ENCODE data around the gene FCMR. TPM values are rescaled to one million over a fixed set of nuclear protein-coding genes. Genes with fewer than 3 reads are reported as not detected.

FCMR gene
- total and polyA plus RNA-seq, 2 experiments from 2014 or later = not detected

DNA sequence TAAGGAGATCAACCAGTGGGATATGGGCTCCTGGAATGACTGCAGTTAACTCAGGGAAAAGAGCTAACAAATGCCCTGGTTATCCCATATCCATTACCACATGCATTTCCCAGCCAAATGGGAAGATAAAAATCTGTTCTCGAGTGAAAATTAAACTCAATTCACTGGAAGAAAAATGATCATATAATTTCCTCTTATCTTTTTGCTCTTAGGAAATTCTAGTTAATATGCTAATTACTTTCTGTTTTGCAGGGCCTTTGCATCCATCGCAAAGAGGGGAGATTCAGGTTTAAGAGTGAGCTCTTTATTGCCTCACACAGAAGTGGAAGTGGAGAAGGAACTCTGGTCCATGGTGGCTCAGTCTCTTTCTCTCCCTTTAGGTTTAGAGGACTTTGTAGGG, 28.4 kb downstream of the FCMR start:
- DNase-seq (ENCODE audit: low read depth in 1 of 2, low spot score in 1 of 2) = no peak
- TF ChIP-seq, protein P1, sequence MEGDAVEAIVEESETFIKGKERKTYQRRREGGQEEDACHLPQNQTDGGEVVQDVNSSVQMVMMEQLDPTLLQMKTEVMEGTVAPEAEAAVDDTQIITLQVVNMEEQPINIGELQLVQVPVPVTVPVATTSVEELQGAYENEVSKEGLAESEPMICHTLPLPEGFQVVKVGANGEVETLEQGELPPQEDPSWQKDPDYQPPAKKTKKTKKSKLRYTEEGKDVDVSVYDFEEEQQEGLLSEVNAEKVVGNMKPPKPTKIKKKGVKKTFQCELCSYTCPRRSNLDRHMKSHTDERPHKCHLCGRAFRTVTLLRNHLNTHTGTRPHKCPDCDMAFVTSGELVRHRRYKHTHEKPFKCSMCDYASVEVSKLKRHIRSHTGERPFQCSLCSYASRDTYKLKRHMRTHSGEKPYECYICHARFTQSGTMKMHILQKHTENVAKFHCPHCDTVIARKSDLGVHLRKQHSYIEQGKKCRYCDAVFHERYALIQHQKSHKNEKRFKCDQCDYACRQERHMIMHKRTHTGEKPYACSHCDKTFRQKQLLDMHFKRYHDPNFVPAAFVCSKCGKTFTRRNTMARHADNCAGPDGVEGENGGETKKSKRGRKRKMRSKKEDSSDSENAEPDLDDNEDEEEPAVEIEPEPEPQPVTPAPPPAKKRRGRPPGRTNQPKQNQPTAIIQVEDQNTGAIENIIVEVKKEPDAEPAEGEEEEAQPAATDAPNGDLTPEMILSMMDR (IDR thresholded peaks at IDR 0.05; ENCODE audit: low read depth, low read length) = no peak
- H3K27ac ChIP-seq = no peak overlapping the region
- no peaks in the 10 kb centered on the region for H3K4me1 ChIP-seq (ENCODE audit: low read depth)
- H3K9me3 ChIP-seq (ENCODE audit: low read depth) = no peaks in the 10 kb centered on the region
- no peaks in the 10 kb centered on the region for H3K27me3 ChIP-seq
- H3K36me3 ChIP-seq = no peaks in the 10 kb centered on the region
- H3K4me3 ChIP-seq = no peak overlapping the region

DNA sequence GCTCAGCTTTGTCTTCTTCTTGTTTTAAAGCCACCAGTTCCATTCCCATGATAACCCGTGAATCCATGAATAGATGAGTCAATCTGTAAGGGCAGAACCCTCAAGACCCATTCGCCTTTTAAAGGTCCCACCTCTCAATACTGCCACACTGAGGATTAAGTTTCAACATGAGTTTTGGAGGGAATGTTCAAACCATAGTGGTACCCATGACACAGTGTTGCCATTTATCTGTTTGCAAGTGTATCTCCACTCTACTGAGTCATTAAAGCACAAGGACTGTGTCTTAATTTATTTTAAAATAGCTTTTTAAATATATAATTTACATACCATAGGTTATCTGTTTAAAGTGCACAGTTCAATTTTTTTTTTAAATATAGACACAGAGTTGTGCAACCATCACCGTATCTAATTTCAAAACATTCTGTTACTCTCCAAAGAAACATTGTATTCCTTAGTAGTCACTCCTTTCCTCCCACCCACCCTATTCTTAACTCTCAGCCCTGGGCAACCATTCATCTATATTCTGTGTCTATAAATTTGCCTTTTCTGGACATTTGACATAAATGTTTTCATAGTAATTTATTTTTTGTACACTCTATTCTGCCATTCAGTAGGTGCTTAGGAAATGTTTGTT, 29.3 kb downstream of the FCMR start:
- no peaks in the 10 kb centered on the region for H3K9me3 ChIP-seq (ENCODE audit: low read depth)
- TF ChIP-seq, protein P1 (IDR thresholded peaks at IDR 0.05; ENCODE audit: low read depth, low read length) = no peak
- no peak overlapping the region for H3K27ac ChIP-seq
- peak in 1 of 2 donors; percentile 75 for DNase-seq (ENCODE audit: low read depth in 1 of 2, low spot score in 1 of 2)
- no peaks in the 10 kb centered on the region for H3K36me3 ChIP-seq
- H3K27me3 ChIP-seq = no peaks in the 10 kb centered on the region
- H3K4me1 ChIP-seq (ENCODE audit: low read depth) = no peaks in the 10 kb centered on the region
- no peak overlapping the region for H3K4me3 ChIP-seq

DNA sequence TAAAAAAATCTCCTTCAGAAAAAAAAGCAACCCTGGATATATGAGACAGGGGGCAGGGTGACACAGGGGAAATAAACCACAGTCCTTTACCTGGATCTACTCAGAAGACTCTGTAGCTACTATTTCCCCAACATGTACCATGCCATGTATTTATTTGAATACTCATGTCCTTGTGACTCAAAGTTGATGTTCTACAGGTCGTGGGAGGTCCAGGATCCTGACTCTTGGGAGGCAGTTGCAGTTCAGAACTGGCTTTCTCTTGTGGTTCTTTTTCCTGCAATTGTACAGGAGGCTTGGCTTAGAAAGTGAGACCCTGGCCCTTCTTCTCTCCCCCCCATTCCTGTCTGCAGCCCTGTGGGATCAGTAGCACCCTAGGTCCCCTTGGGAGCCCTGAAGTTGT, 30.3 kb downstream of the FCMR start:
- TF ChIP-seq, protein P1 (IDR thresholded peaks at IDR 0.05; ENCODE audit: low read depth, low read length) = no peak

GRCh38 chr1:206890125-206891060, 31.3 kb downstream of the FCMR start:
- no peak overlapping the region for H3K4me3 ChIP-seq
- TF ChIP-seq, protein P1 (IDR thresholded peaks at IDR 0.05; ENCODE audit: low read depth, low read length) = no peak
- H3K9me3 ChIP-seq (ENCODE audit: low read depth) = no peaks in the 10 kb centered on the region
- H3K4me1 ChIP-seq (ENCODE audit: low read depth) = no peaks in the 10 kb centered on the region
- peak in 1 of 2 donors; percentile 94 for DNase-seq (ENCODE audit: low read depth in 1 of 2, low spot score in 1 of 2)
- H3K36me3 ChIP-seq = no peaks in the 10 kb centered on the region
- no peak overlapping the region for H3K27ac ChIP-seq
- no peaks in the 10 kb centered on the region for H3K27me3 ChIP-seq

More for the DNA sequence above, 30.3 kb downstream of the FCMR start:
- DNase-seq (ENCODE audit: low read depth in 1 of 2, low spot score in 1 of 2) = peak in 1 of 2 donors; percentile 53
- Histone ChIP-seq H3K27ac (no peak overlapping the region), H3K27me3 (no peaks in the 10 kb centered on the region), H3K4me1 (ENCODE audit: low read depth) (no peaks in the 10 kb centered on the region), H3K4me3 (no peak overlapping the region), H3K36me3 (no peaks in the 10 kb centered on the region), H3K9me3 (ENCODE audit: low read depth) (no peaks in the 10 kb centered on the region)

DNA sequence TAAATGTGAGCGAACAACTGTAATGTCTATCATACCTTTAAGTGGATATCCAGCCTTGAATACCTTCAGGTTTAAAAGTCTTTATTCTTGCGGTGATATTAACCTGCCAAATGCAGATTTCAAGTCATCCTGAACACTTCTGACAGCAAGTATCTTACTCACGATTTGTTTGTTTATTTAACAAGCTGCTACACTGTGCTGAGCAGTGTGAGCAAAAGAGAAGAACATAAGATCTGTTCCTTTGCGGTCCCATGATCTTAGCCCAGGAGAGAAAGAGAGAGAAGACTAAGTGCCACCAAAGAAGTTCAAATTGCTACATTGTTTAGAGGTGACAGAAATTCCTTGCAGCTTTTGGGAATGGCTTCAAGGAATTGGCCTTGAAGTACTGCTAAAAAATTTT, 34.0 kb downstream of the FCMR start:
- no peaks in the 10 kb centered on the region for H3K36me3 ChIP-seq
- TF ChIP-seq, protein P1 (IDR thresholded peaks at IDR 0.05; ENCODE audit: low read depth, low read length) = no peak
- H3K27ac ChIP-seq = no peak overlapping the region

More for the DNA sequence above, 34.0 kb downstream of the FCMR start:
- no peak for DNase-seq (ENCODE audit: low read depth in 1 of 2, low spot score in 1 of 2)
- Histone ChIP-seq H3K4me1 (ENCODE audit: low read depth) (no peaks in the 10 kb centered on the region), H3K27me3 (no peaks in the 10 kb centered on the region), H3K9me3 (ENCODE audit: low read depth) (no peaks in the 10 kb centered on the region), H3K4me3 (no peak overlapping the region)

Data from cardiac muscle cell (in vitro differentiated cells and primary cell).